Femur (tissue), 1 donor: ENCODE data around the gene LIMS4.
"Not testable (repeated sequence)": the region's sequence is repeated elsewhere in the genome, so short reads cannot be mapped to it uniquely, and the experiment has no call there.

Source experiments
- DNase-seq: peaks from one replicate; pipeline ENCODE4 v3.0.0-alpha.2; 2017

LIMS4 gene, protein sequence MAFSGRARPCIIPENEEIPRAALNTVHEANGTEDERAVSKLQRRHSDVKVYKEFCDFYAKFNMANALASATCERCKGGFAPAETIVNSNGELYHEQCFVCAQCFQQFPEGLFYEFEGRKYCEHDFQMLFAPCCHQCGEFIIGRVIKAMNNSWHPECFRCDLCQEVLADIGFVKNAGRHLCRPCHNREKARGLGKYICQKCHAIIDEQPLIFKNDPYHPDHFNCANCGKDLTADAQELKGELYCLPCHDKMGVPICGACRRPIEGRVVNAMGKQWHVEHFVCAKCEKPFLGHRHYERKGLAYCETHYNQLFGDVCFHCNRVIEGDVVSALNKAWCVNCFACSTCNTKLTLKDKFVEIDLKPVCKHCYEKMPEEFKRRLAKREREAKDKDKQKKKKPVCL

DNA sequence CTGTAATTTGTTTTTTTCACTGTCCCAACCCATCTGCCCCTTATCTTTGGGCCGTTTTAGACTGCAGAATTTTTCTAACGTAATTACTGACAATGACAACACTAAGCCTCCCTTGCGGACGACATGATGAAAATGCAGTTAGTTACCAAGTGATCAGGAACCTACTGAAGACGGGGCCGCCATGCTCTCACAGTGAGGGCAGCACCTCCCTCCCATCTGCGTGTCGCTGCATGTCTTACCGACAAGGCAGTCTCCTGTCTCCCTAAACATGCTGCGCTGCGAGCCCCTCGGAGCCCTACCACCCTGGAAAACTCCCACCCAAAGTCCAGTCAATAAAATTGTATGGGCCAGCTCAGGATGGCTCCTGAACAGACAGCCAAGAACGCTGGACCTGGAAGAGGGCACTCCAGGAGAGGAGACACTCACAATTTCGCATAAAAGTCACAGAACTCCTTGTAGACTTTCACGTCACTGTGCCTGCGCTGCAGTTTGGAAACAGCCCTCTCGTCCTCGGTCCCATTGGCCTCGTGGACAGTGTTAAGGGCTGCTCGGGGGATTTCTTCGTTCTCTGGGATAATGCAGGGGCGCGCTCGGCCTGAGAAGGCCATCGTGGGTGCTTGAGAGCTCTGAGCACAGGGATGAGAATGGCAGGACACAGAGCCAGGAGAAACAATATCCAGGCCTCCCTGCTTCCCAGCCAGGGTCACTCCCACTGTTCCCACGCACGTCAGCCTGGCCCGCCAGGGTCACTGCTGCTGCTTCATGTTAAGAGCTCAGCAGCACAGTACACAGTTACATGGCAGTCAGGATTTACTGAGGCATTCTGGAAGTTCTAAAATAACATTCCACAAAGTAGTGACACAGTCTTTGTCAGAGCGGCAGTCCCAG is at the start of gene LIMS4:
LIMS4 (minus strand) TSS at position 646 of the 888 bp plus-strand sequence; CDS start at position 608, 38 bp downstream.
- not testable (repeated sequence) for DNase-seq

DNA sequence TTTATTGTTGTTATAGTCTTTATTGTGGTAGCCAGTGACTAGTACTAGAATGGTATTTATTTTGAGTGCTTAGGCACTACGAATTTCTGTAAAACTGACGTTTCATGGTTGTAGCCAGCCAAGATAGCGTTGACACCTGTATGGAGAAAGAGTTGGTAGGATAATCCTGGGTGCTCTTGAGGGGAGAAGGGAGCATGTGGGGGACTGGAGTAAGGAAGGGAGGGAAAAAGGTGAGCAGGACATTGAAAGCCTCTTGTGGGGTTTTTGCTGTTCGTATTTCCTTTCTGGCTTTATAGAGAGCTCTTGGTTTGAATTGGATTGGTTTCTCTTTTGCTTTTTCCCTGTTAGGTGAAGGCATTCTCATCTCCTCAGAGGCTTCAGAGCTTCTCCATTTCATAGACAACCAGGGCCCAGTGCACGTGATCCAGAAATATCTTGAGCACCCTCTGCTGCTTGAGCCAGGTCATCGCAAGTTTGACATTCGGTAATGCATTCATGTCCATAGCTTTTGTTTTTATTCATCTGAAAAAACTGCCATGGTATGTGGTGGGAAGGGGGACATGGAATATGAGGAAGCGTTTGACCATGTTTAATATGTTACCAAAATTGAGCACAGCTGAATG is 27.2 kb upstream of the LIMS4 start:
- DNase-seq = not testable (repeated sequence)

DNA sequence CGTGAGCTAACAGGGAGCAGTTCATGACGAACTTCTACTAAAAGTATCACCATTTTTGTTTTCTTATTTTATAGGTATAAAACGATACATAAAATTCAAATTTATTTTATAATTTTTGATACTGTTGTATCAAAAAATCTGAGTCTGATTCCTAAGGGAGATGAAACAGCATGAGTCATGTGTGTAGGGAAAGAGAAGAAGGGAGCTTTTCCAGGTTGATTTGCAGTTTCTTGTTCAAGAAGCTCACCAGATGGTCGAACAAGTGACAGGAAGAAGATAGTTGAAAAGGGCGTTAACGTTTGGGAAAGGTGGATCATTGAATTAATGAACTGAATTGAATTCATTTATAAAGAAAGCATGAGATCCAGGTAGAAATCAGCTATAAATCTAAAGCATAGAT is 23.4 kb upstream of the LIMS4 start:
- DNase-seq = not testable (repeated sequence)

DNA sequence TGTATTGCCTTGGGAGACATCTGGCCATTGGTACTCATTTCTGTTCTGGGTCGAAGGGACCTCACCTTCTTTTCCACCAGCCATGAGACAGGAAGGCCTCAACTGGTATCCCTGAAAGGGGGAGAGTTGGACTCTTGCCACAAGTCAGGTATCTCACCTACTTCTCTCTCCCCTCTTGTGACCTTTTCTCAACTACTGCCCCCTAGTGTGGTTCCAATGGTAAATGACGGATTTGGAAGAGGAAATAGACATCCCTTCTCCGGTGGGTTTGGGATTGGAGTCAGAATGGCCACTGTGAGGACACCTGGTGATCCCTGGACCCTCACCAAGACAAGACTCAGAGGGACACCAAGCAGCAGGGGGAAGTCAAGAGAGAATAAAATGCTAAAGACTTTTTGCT is 21.9 kb upstream of the LIMS4 start:
- not testable (repeated sequence) for DNase-seq

DNA sequence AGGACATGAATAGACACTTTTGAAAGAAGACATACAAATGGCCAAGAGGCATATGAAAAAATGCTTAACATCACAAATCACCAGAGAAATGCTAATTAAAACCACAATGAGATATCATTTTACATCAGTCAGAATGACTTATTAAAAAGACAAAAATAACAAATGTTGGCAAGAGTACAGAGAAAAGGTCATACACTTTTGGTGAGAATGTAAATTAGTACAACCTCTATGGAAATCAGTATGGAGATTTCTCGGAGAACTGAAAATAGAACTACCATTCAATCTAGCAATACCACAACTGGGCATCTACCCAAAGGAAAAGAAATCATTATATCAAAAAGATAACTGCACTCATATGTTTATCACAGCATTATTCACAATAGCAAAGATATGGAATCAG is 16.4 kb upstream of the LIMS4 start:
- not testable (repeated sequence) for DNase-seq

DNA sequence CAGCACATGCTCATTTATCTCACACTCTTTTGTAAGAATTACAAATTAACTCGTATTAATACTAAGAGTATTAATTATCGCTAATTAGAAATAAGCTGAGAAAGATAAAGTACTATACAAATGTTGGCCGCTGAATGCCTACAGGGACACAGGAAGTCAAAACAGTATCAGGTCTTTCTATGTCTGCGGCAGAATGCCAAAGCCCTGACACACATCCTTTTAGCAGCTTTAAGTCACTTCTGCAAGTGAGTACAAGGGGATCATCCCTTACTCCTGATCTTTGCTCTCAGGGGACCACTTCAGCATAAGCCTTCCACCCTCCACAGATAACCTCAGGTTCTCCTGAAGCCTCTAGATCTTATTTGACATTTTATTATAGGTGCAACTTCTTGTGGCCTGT is 10.1 kb upstream of the LIMS4 start:
- DNase-seq = not testable (repeated sequence)

DNA sequence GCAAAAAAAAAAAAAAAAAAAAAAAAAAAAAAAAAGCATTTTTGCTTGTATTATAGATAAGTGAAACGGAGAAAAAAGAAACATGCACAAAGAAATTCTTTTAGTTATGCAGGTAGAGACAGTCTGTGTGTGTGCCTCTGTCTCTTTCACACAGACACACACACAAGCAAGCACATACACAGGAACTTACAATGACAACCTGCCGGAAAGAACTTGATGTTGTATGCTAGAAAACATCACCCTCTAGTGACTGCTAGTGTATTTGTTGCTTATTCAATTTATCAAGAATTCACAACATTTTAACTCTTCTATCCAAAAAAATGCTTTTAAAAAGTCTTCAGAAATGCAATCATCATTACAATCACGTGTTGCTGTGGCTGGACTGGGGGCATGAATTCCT is 8.6 kb upstream of the LIMS4 start:
- not testable (repeated sequence) for DNase-seq

DNA sequence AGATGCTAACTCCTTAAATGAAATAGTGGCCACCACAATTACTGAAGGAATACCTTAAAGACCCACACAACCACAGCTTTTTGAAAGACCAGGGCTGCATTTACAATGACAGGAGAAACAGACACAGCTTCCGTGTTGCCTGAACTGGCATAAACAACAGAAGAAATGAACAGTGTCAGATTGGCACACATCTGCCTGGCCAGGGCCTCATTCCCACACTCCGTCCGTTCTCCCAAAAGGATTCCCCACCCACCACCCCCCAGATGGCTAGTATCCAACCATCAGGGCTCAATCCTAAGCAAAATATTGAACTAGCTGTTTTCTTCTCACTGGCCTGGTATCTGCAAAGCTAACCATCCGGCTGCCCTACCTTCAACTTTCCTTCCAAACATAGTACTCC is 7.5 kb upstream of the LIMS4 start:
- not testable (repeated sequence) for DNase-seq

DNA sequence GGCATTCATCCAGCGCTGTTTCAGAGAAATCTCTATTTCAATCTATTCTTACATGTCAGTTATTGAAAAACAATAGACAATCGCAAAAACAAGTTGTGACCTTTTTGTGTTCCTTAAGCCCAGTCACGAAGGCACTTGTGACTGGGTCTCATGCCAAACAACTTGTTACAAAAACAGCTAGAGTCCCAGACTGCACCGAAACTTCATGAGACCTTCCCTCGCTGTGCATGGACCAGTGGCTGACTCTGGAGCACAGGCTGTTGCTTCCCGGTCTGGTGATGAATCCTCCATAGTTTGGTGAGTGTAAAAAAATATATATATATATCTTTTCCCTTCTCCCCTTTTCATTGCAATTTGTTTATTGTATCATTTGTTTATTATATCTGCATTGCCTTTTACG is 4.8 kb upstream of the LIMS4 start:
- not testable (repeated sequence) for DNase-seq

DNA sequence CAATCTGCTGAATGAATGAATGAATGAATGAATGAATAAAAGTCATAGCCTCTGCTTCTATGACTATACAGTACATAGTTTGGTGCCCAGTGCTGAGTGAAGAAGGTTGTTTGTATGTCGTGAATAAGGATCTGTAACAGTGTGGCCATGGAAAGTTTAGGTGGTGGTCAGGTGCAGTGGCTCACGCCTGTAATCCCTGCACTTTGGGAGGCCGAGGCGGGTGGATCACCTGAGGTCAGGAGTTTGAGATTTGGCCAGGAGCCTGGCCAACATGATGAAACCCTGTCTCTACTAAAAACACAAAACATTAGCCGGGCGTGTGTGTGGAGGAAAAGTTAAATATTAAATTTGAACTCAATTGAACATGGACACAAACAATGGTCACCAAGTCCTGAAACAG is 4.3 kb upstream of the LIMS4 start:
- not testable (repeated sequence) for DNase-seq

DNA sequence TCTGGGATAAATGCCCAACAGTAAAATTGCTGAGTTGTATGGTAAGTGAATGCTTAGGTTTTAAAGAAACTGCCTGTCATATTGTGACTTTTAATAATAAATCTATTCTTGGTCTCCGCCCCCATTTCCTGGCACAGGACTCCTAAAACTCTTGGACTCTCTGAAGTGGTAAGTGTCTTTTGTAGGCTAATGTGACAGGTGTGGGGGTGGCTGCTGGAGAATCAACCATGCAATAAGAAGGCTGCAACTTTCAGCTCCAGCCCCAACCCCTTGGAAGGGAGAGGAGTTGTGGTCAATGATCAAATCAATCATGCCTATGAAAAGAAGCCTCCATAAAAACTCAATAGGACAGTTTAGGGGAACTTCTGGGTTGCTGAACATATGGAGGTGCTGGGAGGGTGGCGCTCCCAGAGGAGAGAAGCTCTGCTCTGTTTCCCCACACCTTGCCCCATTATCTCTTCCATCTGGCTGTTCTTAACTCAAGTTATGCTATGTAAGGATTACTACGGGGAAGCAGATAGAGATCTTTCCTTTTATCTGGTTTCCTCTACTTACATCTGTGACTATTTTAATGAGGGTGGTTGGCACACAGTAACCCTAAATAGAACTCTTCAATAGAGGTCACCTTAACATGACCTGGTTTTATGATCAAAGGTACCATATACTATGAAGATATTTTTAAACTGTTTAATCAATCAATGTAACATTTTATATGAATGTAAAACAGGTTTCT is 3.2 kb upstream of the LIMS4 start:
- not testable (repeated sequence) for DNase-seq

DNA sequence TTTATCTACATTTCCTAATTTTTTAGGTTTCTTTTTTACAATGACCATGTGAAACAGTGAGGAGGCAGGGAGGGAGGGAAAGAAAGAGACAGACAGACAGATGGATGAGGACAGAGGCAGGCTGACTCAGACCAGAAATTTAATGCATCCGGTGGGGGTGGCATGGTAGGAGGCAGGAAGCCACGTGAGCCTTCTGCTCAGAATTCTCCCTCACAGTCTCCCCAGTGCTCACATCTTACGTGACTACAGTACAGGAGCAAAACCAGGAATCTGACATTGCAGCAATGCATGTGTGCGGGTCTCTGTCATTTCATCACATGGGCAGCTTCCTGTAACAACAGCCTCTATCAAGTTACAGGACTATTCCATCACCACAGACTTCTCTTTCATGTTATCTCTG is 2.3 kb upstream of the LIMS4 start:
- not testable (repeated sequence) for DNase-seq

DNA sequence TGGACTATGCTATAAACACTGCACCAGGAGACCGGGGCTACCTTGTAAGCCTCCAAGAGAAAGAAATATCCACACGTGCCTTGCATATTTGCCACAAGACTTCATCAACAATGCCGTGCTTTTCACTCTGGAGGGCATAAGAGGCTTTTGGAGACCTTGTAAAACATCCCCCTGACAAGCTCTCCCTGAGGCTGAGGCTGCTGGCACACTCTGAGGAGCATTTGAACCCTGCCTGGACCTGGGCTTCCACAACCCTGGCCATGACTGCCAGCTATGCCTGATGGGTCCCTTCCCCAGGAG is 393 bp upstream of the LIMS4 start:
- not testable (repeated sequence) for DNase-seq

DNA sequence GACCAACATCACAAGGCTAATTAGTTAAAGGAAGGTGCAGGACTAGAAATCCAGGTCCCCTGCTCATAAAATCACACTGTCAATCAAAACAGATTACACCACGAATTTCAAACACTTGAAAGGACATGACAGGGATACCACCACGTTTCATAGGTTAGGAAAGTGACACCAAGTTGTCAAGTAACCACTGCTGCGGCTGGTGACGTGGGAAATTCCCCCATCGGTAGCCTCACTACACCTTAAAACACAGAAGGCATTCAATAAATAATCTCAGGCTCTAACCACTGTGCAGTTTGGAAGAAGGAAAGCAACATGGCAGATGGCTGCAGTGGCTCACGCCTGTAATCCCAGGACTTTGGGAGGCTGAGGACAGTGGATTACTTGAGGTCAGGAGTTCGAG is 3.7 kb downstream of the LIMS4 start:
- not testable (repeated sequence) for DNase-seq

DNA sequence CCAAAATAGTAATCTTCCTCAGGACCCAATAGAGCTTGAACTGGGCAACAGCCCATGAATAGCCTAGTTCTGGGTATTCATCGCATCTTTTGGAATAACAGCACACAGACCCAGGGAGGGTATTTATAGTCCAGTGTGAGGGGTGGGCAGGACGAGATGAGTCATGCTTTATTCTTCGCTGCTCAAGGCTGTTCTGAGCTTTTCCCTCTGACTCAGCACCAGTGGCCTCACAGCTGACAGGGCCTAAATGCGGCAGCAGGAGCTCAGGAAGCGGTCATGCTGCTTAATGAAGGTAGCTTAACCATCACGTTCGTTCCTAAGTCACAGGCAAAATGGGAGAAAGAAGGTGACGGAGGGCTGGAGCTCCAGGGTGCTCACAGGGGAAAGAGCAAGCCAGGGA is 7.3 kb downstream of the LIMS4 start:
- not testable (repeated sequence) for DNase-seq

DNA sequence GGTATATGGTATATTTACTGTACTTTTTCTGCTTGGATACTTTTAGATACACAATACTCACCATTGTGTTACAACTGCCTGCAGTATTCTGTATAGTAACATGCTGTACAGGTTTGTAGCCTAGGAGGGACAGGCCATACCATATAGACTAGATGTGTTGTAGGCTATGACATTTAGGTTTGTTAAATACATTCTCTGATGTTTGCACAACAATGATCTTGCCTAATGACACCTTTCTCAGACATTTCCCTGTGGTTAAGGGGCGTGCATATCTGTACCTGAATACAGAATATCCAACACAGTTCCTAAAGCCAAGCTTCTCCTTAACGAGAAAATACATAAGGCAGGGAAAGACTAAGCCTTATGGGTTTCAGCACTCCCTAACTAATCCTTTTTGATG is 10.2 kb downstream of the LIMS4 start:
- not testable (repeated sequence) for DNase-seq

DNA sequence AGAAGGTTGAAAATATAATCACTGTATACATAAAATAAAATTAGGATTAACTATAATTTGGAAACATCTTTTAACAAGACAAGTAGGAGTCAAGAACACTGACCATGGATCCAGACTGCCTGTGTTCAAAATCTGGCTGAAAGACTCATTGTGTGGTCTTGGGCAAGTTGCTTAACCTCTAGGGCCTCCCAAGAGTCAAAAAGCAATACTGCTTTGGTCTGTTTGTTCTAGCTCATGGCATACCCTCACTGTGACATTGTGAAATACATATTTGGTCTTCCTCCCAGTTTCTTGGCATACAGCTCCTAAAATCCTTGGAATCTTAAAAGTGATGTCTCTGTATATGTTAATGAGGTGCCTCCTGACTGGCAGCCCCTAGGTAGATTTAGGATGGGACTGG is 12.3 kb downstream of the LIMS4 start:
- not testable (repeated sequence) for DNase-seq

DNA sequence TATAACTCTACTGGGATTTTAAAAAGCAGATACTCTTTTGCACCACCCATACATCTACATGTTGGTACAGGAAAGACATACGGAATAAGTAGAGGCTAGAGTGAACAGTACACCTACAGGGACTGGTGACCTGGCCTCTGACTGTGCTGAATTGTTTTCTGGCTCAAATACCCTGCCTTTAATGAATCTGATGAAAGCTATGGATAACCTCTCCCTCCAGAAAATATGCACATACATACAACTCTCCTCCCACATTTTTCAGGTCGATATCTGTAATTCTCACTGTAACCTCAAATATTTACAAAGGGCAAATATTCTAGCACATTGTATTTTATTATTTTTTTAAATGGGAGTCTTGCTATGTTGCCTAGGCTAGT is 15.4 kb downstream of the LIMS4 start:
- not testable (repeated sequence) for DNase-seq

DNA sequence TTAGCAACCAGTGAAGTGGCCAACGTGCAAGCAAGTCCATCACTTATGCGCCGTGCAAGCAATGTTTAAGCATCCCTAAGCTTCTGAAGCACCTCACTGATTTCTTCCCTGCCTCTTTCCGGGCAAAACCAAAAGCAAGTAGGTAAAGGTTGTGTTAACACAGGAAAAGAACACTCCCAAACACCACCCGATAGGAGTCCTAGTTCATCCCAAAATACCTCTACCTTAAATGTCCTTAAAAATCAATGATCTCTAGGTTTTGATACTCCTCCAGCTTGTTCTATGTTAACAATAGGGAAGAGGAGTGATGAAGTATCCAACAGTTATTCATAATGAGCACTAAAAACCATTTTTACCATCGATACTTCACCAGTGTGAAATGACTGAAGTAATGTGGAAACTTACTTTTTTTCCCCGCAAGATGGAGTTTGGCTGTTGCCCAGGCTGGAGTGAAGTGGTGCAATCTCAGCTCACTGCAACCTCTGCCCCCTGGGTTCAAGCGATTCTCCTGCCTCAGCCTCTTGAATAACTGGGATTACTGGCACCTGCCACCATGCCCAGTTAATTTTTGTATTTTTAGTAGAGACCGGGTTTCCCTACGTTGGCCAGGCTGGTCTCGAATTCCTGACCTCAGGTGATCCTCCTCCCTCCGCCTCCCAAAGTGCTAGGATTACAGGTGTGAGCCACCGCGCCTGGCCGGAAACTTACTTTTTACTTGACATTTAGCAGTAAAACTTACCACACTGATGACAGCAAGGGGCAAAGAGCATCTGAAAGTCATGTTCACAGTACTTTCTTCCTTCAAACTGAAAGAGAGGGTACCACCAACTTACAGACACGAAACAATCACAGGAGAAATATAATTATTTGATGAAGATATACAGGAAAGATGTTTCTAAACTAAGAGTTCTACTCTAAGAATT is 16.1 kb downstream of the LIMS4 start:
- not testable (repeated sequence) for DNase-seq

DNA sequence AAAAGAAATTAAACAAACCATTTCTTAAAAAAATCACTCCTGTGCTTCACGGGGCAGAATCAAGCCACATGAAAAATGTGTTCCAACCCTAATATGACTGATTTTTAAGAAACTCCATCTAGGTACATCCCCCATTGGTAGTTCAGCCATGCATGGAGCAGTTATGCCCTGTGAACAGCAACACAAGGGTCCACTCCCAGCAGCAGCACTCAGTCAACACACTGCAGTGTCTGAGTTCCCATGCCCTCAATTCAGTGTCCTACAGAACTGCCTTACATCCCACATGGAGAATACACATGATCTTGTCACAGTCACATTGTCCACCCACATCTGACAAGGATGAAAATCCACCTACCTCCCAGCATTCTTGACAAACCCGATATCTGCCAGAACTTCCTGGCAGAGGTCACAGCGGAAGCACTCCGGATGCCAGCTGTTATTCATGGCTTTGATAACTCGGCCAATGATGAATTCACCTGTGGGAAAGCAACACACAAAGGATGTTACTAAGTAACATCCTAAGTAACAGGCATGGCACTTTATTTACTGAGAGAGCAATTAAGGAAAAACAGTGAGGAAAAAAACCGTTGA is 17.4 kb downstream of the LIMS4 start:
- not testable (repeated sequence) for DNase-seq

DNA sequence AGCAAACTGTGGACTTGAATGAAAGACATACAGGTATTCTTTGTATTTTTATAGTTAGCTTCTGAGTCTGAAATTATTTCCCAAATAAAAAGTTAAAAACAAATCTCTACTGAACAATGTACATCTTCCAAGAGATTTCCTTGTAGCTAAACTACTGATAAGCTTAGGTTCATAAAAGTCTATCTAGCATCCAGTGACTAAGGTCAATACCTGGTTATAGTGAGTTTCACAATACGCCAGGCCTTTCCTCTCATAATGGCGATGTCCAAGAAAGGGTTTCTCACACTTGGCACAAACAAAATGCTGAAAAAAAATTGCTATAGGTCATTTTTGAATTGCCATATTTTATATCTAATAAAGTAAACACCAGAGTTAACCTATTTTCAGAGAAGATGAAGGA is 21.7 kb downstream of the LIMS4 start:
- DNase-seq = not testable (repeated sequence)
